K562 (cell line): Measurements from ENCODE around the gene DRC3. TPM values are rescaled to one million over a fixed set of nuclear protein-coding genes. Genes with fewer than 3 reads are reported as not detected.

Experiments
- AFF4 ChIP-seq: sonication (generic); formaldehyde crosslinking; IDR thresholded peaks from 2 replicates; pipeline ENCODE4 v1.8.0; 2023; ENCODE audit warnings: mild to moderate bottlenecking, missing genetic modification reagents
- ARID2 ChIP-seq: fragments of 450-650 bp; IDR thresholded peaks from 2 replicates; pipeline ENCODE4 v1.6.1; 2017; ENCODE audit warnings: antibody characterized with exemption, mild to moderate bottlenecking
- BRD4 ChIP-seq: fragments of 200-600 bp; sonication (generic); IDR thresholded peaks from 2 replicates; pipeline ENCODE4 v1.6.1; 2017; ENCODE audit warnings: inconsistent platforms
- CEBPB ChIP-seq: fragments of 450-650 bp; IDR thresholded peaks from 2 replicates; pipeline ENCODE4 v1.6.1; 2016; ENCODE audit warnings: missing genetic modification characterization, missing compliant biosample characterization
- IRF2 ChIP-seq: sonication (generic); formaldehyde crosslinking; IDR thresholded peaks from 2 replicates; pipeline ENCODE4 v1.8.1; 2022; ENCODE audit warnings: mild to moderate bottlenecking, missing genetic modification reagents
- KDM4B ChIP-seq, 2 experiments: fragments of 450-650 bp in 1 of 2; sonication (generic) in 1 of 2; IDR thresholded peaks; 2 replicates each; pipeline ENCODE4 v1.6.1; 2016 to 2017; ENCODE audit warnings: borderline replicate concordance in 2 of 2, antibody characterized with exemption in 1 of 2, low read depth in 1 of 2, mild to moderate bottlenecking in 1 of 2
- PML ChIP-seq: IDR thresholded peaks from 2 replicates; pipeline ENCODE4 v1.6.1; 2012; ENCODE audit warnings: low read length, inconsistent platforms
- RB1 ChIP-seq: fragments of 450-650 bp; IDR thresholded peaks from 2 replicates; pipeline ENCODE4 v1.6.1; 2017; ENCODE audit warnings: low read depth, mild to moderate bottlenecking
- U2AF1 ChIP-seq: fragments of 200-400 bp; formaldehyde crosslinking; optimal IDR thresholded peaks from 2 replicates; pipeline ENCODE3; 2017; ENCODE audit warnings: mild to moderate bottlenecking, low read depth, low read length, moderate library complexity
- XRCC3 ChIP-seq: fragments of 450-650 bp; IDR thresholded peaks from 2 replicates; pipeline ENCODE4 v1.6.1; 2017; ENCODE audit warnings: mild to moderate bottlenecking, moderate library complexity
- ZNF165 ChIP-seq: fragments of 250-450 bp; sonication (Bioruptor Pico); IDR thresholded peaks from 2 replicates; pipeline ENCODE4 v1.4.0; 2020; ENCODE audit warnings: borderline replicate concordance
- ZNF551 ChIP-seq: fragments of 250-450 bp; sonication (Bioruptor Pico); IDR thresholded peaks from 2 replicates; pipeline ENCODE4 v1.5.0; 2021; ENCODE audit warnings: mild to moderate bottlenecking, moderate library complexity
- polyA plus RNA-seq, 8 experiments: library from polyadenylated mRNA; depleted of rRNA in 4 of 8; stranded (reverse) in 5 of 8; unstranded in 3 of 8; fragments of >200 nt; fragmentation: Nextera tagmentation in 2 of 8; fragmentation: Illumina TruSeq in 1 of 8; extraction: Ambion mirVana in 2 of 8; extraction: Trizol in 1 of 8; gene quantifications; 2 replicates each; pipeline versions ENCODE4 v1.2.1 to v1.2.3, GENCODE V29; 2011 to 2014; ENCODE audit warnings: inconsistent platforms in 1 of 8, missing spikeins in 1 of 8
- total RNA-seq, 7 experiments: library from RNA; depleted of rRNA in 6 of 7; stranded (reverse); fragments of >200 nt in 6 of 7; fragmentation: Illumina TruSeq in 2 of 7; extraction: Trizol in 2 of 7; gene quantifications; 2 replicates each; pipeline versions ENCODE4 v1.2.1 to v1.2.3, GENCODE V29; 2011 to 2021; ENCODE audit warnings: low replicate concordance in 1 of 7

Gene DRC3
- total and polyA plus RNA-seq, 9 of the 15 experiments (the other 6 are each of a cell fraction or from before 2014, with no cell fraction given) = 0.10 to 0.84 (median 0.30) TPM; not detected in 3

GRCh38 chr17:18056214-18056613, 83.6 kb downstream of the DRC3 start (continued):
- TF ChIP-seq RB1 (no peak), ARID2 (no peak), IRF2 (no peak), ZNF551 (no peak), BRD4 (no peak), PML (no peak), KDM4B (IDR thresholded peaks at IDR 0.05; ENCODE audit: borderline replicate concordance in 2 of 2, low read depth in 1 of 2) (no peak), U2AF1 (no peak), CEBPB (tag) (no peak), AFF4 (CRISPR knock-in tag) (no peak), ZNF165 (no peak), XRCC3 (no peak)
